Effector memory CD4-positive, alpha-beta T cell (primary cell): ENCODE data around the gene RAB40A.

Experiments
- DNase-seq, 3 donors: peaks; one replicate each; pipeline ENCODE4 v3.0.0-alpha.2; 2020
- H3K27ac ChIP-seq: 2 replicates; pipeline ENCODE4 v1.7.0; 2013; ENCODE audit warnings: mild to moderate bottlenecking, low read length, moderate library complexity; ENCODE audit not compliant: insufficient read depth, poor library complexity, severe bottlenecking
- H3K27me3 ChIP-seq: replicated peaks from 2 replicates; pipeline ENCODE4 v1.7.0; 2013; ENCODE audit warnings: mild to moderate bottlenecking, low read length; ENCODE audit not compliant: insufficient read depth, control insufficient read depth, poor library complexity, severe bottlenecking
- H3K36me3 ChIP-seq: 2 replicates; pipeline ENCODE4 v1.7.0; 2013; ENCODE audit warnings: mild to moderate bottlenecking, low read length, moderate library complexity; ENCODE audit not compliant: control insufficient read depth, insufficient read depth
- H3K4me1 ChIP-seq: 2 replicates; pipeline ENCODE4 v1.7.0; 2013; ENCODE audit warnings: low read length, mild to moderate bottlenecking; ENCODE audit not compliant: control insufficient read depth, insufficient read depth, poor library complexity, severe bottlenecking
- H3K4me3 ChIP-seq: 2 replicates; pipeline ENCODE4 v1.7.0; 2013; ENCODE audit warnings: low read length, low read depth, mild to moderate bottlenecking; ENCODE audit not compliant: insufficient read depth, poor library complexity, severe bottlenecking
- H3K9me3 ChIP-seq: 2 replicates; pipeline ENCODE4 v1.7.0; 2013; ENCODE audit warnings: mild to moderate bottlenecking, low read length, moderate library complexity; ENCODE audit not compliant: control insufficient read depth

The RAB40A gene

DNA sequence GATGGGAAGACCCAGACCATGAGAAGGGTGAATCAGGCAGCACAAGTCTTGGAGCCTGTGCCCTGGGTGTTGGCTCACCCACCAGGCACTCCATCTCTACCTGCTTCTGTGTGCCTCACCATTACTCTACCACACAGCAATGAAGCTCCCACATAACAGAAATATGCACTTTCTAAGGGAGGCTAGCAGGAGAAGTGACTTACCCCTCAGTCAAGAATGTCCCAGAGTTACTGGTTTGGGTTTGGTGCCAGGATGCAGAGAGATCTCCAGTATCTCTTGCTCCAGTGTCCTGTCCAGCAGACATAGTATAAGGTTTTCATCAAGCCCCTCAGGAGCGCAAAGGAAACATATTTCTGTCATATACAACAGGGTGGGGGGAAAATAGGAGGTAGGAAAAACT lies 11.3 kb upstream of the RAB40A start:
- H3K27ac ChIP-seq, result no peak overlapping the region
- H3K4me3 ChIP-seq, result no peak overlapping the region
- H3K27me3 ChIP-seq, result no peaks in the 10 kb centered on the region
- no peaks in the 10 kb centered on the region for H3K36me3 ChIP-seq
- DNase-seq, result no peak
- no peaks in the 10 kb centered on the region for H3K4me1 ChIP-seq
- H3K9me3 ChIP-seq, result no peaks in the 10 kb centered on the region

DNA sequence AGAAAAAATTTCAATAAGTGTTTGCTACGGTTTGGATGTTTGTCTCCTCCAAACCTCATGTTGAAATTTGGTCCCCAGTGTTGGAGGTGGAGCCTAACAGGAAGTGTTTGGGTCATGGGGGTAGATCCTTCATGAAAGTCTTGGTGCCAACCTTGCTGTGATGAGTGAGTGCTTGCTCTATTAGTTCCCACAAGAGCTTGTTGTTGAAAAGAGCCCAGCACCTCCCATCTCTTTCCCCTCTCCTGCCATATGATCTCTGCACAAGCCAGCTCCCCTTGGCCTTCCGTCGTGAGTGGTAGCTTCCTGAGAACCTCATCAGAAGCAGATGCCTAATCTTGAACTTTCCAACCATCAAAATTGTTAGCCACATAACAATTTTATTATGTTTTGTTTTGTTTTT lies 10.3 kb upstream of the RAB40A start:
- Histone ChIP-seq H3K27me3 (no peaks in the 10 kb centered on the region), H3K9me3 (no peaks in the 10 kb centered on the region), H3K36me3 (no peaks in the 10 kb centered on the region), H3K4me3 (no peak overlapping the region), H3K4me1 (no peaks in the 10 kb centered on the region), H3K27ac (no peak overlapping the region)
- DNase-seq, result no peak

DNA sequence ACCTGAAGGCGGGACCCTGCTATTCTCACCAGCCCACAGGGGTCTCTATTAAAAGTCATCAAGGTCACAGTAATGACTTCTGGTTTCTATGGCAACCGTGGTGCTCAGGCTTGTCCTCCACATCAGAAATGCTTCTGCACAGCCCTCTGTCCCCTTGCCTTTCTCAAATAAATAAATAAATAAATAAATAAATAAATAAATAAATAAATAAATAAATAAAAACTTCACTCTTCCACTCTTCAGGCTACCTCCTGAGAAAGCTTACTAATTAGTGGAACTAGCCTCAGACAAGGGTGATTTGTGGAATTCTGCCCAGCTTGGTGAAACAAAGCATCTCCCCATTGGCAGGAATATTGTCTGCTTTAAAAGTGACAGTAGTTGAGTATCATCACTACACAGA lies 5.5 kb upstream of the RAB40A start:
- H3K36me3 ChIP-seq, result no peaks in the 10 kb centered on the region
- no peaks in the 10 kb centered on the region for H3K9me3 ChIP-seq
- no peaks in the 10 kb centered on the region for H3K27me3 ChIP-seq
- H3K4me1 ChIP-seq, result no peaks in the 10 kb centered on the region
- no peak overlapping the region for H3K27ac ChIP-seq
- no peak overlapping the region for H3K4me3 ChIP-seq
- no peak for DNase-seq

DNA sequence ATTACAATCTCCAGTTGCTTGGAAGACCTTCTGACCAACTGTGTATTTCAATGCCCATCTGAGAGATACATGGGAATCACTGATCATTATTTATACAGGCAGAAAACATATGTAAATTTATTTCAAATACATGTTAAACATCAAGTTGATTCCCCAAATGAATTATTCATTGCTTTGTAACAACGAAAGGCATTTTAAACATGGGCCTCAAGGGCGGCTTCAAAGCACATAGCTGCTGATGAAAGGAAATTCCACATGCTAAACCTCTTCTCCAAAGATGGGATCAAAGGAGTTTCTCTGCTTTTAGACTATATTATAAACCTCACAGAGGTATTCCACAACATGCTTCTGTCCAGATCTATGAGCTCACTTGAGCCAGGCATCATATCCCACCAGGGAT lies 4.3 kb upstream of the RAB40A start:
- no peak for DNase-seq
- no peaks in the 10 kb centered on the region for H3K36me3 ChIP-seq
- H3K27me3 ChIP-seq, result no peaks in the 10 kb centered on the region
- no peak overlapping the region for H3K27ac ChIP-seq
- no peak overlapping the region for H3K4me3 ChIP-seq
- no peaks in the 10 kb centered on the region for H3K4me1 ChIP-seq
- H3K9me3 ChIP-seq, result no peaks in the 10 kb centered on the region

DNA sequence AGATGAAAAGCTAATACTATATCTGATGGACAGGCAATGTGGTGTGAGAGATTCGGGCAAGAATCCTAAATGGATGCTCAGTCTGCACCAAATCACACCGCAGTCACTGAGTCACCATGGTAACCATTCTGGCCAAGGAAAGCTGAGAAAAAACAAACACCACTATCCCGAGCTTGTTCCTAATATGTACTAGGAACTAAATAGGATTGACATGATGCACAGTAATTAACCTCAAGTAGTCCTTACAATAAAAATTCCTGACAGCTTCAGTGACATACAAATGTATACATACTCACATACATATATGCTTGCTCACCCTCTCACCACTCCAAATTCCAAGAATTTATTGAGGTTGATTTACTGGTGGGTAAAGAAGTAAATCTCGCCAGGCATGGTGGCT lies 1.1 kb upstream of the RAB40A start:
- no peak for DNase-seq
- Histone ChIP-seq H3K9me3 (no peaks in the 10 kb centered on the region), H3K27ac (no peak overlapping the region), H3K27me3 (no peaks in the 10 kb centered on the region), H3K36me3 (no peaks in the 10 kb centered on the region), H3K4me3 (no peak overlapping the region), H3K4me1 (no peaks in the 10 kb centered on the region)

DNA sequence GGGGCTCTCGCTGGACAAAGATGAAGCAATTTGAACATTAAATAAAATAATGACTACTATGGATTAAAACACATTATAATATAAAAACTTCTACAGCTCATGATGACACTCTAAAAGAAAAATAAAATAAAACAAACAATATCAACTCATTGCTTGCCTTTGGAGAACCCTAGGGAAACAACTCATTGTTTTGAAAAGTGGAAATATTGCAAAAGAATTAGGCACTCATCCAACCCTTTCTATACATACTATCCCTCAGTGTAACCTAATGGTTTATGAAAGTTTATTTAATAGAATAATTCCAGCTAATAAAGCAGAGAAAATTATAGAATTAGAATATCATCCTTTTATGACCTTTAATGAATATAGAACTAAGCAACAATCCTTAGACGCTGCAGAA lies 718 bp downstream of the RAB40A start:
- Histone ChIP-seq H3K4me3 (no peak overlapping the region), H3K27ac (no peak overlapping the region), H3K36me3 (no peaks in the 10 kb centered on the region), H3K27me3 (no peaks in the 10 kb centered on the region), H3K4me1 (no peaks in the 10 kb centered on the region), H3K9me3 (no peaks in the 10 kb centered on the region)
- no peak for DNase-seq

DNA sequence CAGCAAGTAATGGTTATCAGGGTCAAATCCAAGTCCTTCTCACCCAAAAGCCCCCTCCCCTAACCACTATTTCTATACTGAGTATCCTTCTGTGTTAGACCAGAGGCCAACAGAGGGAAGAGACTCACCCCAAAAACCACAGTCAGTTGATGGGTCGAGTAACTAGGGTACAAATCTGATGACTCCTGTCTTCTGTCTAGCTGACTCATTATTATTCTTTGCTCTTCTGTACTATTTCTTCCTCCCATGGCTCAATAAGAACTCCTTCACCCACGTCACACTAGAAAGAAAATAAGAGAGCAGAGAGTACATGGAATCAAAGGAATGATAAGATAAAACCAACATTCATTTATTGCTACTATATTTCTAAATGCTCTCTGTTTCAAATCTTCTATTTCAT lies 2.0 kb downstream of the RAB40A start:
- H3K36me3 ChIP-seq, result no peaks in the 10 kb centered on the region
- no peaks in the 10 kb centered on the region for H3K27me3 ChIP-seq
- no peak overlapping the region for H3K4me3 ChIP-seq
- H3K9me3 ChIP-seq, result no peaks in the 10 kb centered on the region
- H3K4me1 ChIP-seq, result no peaks in the 10 kb centered on the region
- H3K27ac ChIP-seq, result no peak overlapping the region
- no peak for DNase-seq

DNA sequence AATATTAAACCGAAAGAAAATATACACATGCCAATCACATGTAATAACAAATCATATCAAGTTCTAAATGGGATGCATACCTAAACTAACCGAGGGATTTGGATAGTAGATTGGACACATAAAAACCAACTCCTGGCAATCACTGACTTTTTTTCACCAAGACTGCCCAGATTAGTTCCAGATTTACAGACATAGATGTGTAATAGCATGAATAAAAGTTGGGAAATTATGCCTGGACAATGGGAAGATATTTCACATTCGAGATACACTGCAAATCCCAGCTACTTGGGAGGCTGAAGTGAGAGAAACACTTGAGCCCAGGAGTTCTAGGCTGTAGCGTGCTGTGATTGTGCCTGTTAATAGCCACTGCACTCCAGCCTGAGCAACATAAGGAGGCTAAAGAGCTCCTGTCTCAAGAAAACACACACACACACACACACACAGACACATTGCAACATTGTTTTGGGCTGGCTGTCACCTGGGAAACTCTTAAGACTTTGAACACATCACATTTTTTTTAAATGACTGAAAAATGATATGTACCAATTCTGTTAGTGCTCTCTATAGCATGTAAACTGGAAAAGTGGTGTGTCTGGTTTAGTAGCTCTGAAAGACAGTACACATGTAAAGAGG lies 5.7 kb downstream of the RAB40A start:
- DNase-seq, result no peak
- Histone ChIP-seq H3K4me1 (no peaks in the 10 kb centered on the region), H3K4me3 (no peak overlapping the region), H3K27ac (no peak overlapping the region), H3K36me3 (no peaks in the 10 kb centered on the region), H3K9me3 (no peaks in the 10 kb centered on the region), H3K27me3 (no peaks in the 10 kb centered on the region)

DNA sequence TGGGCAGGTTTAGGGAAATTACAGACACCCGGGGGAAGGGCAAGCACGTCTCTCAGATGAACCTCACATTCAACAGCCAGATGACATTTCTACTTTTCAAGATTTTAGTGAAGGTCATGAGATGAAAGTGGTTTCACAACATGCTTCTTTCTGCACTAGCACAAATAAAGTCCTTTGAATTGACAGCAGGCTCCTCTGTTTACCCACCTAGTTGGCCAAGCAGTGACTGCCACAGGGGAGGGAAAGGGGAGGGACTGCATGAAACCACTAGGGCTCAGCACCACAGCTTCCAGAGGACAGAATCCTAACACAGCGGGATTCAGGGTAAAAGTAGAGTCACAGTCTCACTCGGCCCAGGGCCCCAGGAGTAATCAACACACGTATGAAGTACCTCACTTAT lies 6.2 kb downstream of the RAB40A start:
- H3K4me1 ChIP-seq, result no peaks in the 10 kb centered on the region
- H3K36me3 ChIP-seq, result no peaks in the 10 kb centered on the region
- no peak for DNase-seq
- no peaks in the 10 kb centered on the region for H3K9me3 ChIP-seq
- no peak overlapping the region for H3K27ac ChIP-seq
- H3K27me3 ChIP-seq, result no peaks in the 10 kb centered on the region
- H3K4me3 ChIP-seq, result no peak overlapping the region

DNA sequence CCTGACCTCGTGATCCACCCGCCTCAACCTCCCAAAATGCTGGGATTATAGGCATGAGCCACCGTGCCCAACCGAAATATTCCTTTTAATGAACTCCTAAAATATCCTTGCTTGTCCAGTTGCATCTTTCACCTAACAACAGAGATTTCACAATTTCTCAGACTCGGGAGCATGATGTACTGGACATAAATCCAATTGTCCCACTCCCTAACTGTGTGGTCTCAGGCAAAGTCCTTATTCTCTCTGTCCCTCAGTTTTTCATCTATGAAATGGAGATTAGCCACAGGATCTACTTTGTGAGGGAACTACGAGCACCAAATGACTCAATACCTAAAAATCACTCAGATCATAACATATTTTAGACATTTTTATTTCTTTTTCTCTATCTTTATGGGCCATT lies 9.3 kb downstream of the RAB40A start:
- H3K4me3 ChIP-seq, result no peak overlapping the region
- no peaks in the 10 kb centered on the region for H3K4me1 ChIP-seq
- no peak overlapping the region for H3K27ac ChIP-seq
- DNase-seq, result no peak
- H3K36me3 ChIP-seq, result no peaks in the 10 kb centered on the region
- no peaks in the 10 kb centered on the region for H3K27me3 ChIP-seq
- no peaks in the 10 kb centered on the region for H3K9me3 ChIP-seq

DNA sequence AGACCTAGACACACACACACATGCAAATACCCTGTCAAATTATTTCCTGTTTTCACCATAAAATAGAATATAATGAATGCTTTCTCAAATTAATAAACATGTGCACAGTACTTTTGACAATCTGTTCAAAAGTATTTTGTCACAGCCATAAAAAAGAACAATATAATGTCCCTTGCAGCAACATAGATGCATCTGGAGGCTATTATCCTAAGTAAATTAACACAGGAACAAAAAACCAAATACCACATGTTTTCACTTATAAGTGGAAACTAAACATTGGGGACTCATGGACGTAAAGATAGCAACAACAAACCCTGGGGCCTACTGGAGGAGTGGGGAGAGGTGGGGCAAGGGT lies 15.5 kb downstream of the RAB40A start:
- Histone ChIP-seq H3K27me3 (no peaks in the 10 kb centered on the region), H3K27ac (no peak overlapping the region), H3K4me1 (no peaks in the 10 kb centered on the region), H3K4me3 (no peak overlapping the region), H3K9me3 (no peaks in the 10 kb centered on the region), H3K36me3 (no peaks in the 10 kb centered on the region)
- DNase-seq, result no peak
